Fibroblast of lung (primary cell): ENCODE results near the gene CD46.

Experiments
- EZH2 ChIP-seq: IDR thresholded peaks from 2 replicates; pipeline ENCODE4 v1.5.1; 2012; ENCODE audit warnings: low read length, control low read depth, mild to moderate bottlenecking; ENCODE audit errors: missing control alignments
- TF ChIP-seq, protein P1 (sequence below), 2 donors: IDR thresholded peaks in 1 of 2; conservative IDR thresholded peaks in 1 of 2; 1 replicate in 1 of 2; 2 replicates in 1 of 2; pipeline ENCODE4 v1.5.1; 2011 to 2012; ENCODE audit warnings: low read length in 2 of 2, control low read depth in 1 of 2, inconsistent platforms in 1 of 2, low read depth in 1 of 2, mild to moderate bottlenecking in 1 of 2

DNA sequence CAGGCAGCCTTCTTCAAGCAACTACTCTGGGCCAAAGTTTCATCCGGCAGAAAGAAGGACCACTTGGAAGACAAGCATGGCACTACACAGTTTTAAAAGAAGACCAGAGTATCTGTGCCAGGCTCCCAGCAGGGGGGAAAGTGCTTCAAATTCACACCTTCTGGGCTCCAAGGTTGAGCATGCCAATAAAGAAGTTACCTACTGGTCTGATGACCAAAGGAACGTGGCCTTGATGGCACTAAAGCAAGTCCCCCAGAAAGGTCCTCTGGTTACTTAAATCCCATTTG lies 73.5 kb downstream of the CD46 start:
- TF ChIP-seq, protein P1, sequence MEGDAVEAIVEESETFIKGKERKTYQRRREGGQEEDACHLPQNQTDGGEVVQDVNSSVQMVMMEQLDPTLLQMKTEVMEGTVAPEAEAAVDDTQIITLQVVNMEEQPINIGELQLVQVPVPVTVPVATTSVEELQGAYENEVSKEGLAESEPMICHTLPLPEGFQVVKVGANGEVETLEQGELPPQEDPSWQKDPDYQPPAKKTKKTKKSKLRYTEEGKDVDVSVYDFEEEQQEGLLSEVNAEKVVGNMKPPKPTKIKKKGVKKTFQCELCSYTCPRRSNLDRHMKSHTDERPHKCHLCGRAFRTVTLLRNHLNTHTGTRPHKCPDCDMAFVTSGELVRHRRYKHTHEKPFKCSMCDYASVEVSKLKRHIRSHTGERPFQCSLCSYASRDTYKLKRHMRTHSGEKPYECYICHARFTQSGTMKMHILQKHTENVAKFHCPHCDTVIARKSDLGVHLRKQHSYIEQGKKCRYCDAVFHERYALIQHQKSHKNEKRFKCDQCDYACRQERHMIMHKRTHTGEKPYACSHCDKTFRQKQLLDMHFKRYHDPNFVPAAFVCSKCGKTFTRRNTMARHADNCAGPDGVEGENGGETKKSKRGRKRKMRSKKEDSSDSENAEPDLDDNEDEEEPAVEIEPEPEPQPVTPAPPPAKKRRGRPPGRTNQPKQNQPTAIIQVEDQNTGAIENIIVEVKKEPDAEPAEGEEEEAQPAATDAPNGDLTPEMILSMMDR (conservative IDR thresholded peaks at IDR 0.05 in 1 of 2, IDR thresholded peaks at IDR 0.05 in 1 of 2; ENCODE audit: low read depth in 1 of 2, low read length in 2 of 2): no peak
- no peak for TF ChIP-seq EZH2
